ENCODE measurements around the gene PCNT. TPM values are rescaled to one million over a fixed set of nuclear protein-coding genes. Genes with fewer than 3 reads are reported as not detected.

The PCNT gene
- total RNA-seq, 1 donor from 2014 or later = 39.9 TPM

DNA sequence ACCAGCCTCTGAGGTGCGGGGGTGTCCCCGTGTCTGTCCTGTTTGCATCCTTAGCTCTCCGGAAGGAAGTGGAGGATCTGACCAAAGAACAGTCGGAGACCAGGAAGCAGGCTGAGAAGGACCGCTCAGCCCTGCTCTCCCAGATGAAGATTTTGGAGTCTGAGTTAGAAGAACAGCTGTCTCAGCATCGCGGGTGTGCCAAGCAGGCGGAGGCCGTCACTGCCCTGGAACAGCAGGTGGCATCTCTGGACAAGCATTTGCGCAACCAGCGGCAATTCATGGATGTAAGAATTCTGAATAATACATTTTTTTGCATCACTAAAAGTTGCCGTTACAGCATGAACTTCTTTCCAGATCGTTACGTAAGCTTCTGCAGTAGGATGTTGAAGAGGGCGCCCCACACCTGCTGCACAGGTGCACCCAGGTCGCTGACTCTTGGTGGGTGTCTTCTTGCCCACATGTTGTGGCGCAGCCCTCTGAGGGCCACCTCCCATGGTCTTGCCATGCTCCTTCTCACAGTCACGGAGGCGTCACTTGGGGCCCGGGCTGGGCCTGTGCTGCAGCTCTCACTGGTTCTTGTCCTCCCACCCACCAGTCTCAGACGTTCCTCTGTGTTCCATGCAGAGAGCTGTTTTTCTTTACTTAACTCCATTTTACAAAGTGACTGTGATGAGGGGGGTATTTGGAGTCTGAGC, 73.4 kb downstream of the PCNT start:
- Histone ChIP-seq H3K27ac (no peak overlapping the region), H3K27me3 (no peaks in the 10 kb centered on the region), H3K4me1 (peaks cover 0 to 5% of the 10 kb centered on the region in 2 donors), H3K36me3 (peaks cover 24 to 78% of the 10 kb centered on the region in 2 donors), H3K9me3 (no peaks in the 10 kb centered on the region), H3K4me3 (no peak overlapping the region)
- TF ChIP-seq, protein P1, sequence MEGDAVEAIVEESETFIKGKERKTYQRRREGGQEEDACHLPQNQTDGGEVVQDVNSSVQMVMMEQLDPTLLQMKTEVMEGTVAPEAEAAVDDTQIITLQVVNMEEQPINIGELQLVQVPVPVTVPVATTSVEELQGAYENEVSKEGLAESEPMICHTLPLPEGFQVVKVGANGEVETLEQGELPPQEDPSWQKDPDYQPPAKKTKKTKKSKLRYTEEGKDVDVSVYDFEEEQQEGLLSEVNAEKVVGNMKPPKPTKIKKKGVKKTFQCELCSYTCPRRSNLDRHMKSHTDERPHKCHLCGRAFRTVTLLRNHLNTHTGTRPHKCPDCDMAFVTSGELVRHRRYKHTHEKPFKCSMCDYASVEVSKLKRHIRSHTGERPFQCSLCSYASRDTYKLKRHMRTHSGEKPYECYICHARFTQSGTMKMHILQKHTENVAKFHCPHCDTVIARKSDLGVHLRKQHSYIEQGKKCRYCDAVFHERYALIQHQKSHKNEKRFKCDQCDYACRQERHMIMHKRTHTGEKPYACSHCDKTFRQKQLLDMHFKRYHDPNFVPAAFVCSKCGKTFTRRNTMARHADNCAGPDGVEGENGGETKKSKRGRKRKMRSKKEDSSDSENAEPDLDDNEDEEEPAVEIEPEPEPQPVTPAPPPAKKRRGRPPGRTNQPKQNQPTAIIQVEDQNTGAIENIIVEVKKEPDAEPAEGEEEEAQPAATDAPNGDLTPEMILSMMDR (IDR thresholded peaks at IDR 0.05) = no peak
- intact Hi-C loops (cut with DNase I) = no loop called here
- DNase-seq (ENCODE audit: low spot score in 2 of 2) = no peak

DNA sequence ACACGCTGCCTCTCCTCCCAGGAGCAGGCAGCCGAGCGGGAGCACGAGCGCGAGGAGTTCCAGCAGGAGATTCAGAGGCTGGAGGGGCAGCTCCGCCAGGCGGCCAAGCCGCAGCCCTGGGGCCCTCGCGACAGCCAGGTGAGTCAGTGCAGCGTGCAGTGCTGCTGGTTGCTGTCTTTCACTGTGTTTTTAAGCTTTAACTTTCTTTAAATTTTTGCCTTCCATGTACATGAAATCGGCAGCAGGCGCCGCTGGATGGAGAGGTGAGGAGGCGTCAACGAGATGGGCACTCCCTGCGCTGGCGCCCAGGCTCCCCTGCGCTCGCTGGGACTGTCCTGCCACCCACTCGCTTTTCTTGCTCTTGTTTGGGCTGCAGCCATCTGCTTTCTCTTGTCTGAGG, 74.0 kb downstream of the PCNT start:
- DNase-seq (ENCODE audit: low spot score in 2 of 2) = no peak
- no peak overlapping the region for H3K4me3 ChIP-seq
- intact Hi-C loops (cut with DNase I) = no loop called here
- H3K36me3 ChIP-seq = peaks cover 27 to 82% of the 10 kb centered on the region in 2 donors
- peaks cover 0 to 3% of the 10 kb centered on the region in 2 donors for H3K4me1 ChIP-seq
- no peak overlapping the region for H3K27ac ChIP-seq
- H3K9me3 ChIP-seq = no peaks in the 10 kb centered on the region
- TF ChIP-seq, protein P1 (IDR thresholded peaks at IDR 0.05) = no peak
- no peaks in the 10 kb centered on the region for H3K27me3 ChIP-seq

DNA sequence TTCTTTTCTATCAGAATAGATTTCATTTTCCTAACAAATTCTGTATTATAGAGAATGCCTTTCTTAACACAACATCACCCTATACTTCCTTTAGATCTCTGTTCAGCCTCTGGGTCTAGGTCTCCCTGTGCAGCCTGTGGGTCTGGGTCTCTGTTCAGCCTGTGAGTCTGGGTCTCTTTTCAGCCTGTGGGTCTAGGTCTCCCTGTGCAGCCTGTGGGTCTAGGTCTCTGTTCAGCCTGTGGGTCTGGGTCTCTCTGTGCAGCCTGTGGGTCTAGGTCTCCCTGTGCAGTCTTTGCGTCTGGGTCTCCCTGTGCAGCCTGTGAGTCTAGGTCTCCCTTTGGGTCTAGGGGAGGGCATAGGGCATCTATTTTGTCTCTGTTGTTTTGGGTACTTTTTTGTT, 75.2 kb downstream of the PCNT start:
- Histone ChIP-seq H3K4me1 (no peaks in the 10 kb centered on the region), H3K27ac (no peak overlapping the region), H3K4me3 (no peak overlapping the region), H3K27me3 (no peaks in the 10 kb centered on the region), H3K9me3 (no peaks in the 10 kb centered on the region), H3K36me3 (peaks cover 27 to 76% of the 10 kb centered on the region in 2 donors)
- TF ChIP-seq, protein P1 (IDR thresholded peaks at IDR 0.05) = no peak
- DNase-seq (ENCODE audit: low spot score in 2 of 2) = no peak
- intact Hi-C loops (cut with DNase I) = no loop called here

DNA sequence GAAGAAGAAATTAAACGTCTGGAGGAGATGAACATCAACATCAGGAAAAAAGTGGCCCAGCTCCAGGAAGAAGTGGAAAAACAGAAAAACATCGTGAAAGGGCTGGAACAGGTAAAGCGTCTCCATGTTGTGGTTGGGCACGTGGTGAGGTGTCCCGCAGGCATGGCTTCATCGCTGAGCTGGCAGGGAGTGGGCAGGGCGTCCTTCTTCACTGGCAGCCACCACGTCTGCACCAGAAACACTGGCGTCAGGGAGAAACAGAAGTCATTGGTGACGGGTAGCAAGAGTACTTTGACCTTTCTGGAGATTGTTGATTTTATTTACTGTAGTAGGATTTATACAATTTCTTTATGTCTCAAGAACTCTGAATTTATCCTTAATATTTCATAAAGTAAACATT, 75.7 kb downstream of the PCNT start:
- Histone ChIP-seq H3K4me1 (no peaks in the 10 kb centered on the region), H3K4me3 (no peak overlapping the region), H3K36me3 (peaks cover 27 to 79% of the 10 kb centered on the region in 2 donors), H3K27ac (no peak overlapping the region), H3K27me3 (no peaks in the 10 kb centered on the region), H3K9me3 (no peaks in the 10 kb centered on the region)
- TF ChIP-seq, protein P1 (IDR thresholded peaks at IDR 0.05) = no peak
- intact Hi-C loops (cut with DNase I) = no loop called here
- DNase-seq (ENCODE audit: low spot score in 2 of 2) = no peak

DNA sequence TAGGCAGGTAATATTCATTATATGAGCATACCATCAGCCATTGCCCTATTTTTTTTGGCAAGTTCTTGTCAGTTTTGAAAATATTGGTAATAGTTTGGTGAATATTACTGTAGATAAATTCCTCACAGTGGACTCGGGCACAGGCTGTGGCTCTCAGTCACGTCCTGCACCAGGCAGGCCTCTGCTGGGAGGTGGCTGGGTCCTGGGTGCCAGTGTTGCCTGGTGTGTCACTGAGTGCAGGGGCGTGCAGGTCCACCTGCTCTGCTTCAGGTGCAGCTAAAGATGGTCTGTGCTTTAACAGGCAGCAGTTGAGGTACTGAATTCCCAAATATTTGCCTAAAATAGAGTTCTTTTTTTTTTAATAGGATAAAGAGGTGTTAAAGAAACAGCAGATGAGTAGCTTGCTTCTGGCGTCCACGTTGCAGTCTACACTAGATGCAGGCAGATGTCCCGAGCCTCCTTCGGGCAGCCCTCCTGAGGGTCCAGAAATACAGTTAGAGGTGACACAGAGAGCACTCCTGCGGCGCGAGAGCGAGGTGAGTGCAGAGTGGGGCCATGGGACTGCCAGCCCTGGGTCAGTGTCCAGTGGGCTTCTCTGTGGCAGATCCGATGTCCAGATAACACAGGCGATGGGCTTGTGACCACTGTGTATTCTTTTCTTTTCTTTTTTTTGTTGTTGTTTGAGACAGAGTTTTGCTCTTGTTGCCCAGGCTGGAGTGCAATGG, 77.4 kb downstream of the PCNT start:
- no peaks in the 10 kb centered on the region for H3K9me3 ChIP-seq
- intact Hi-C loops (cut with DNase I) = no loop called here
- no peak for DNase-seq (ENCODE audit: low spot score in 2 of 2)
- TF ChIP-seq, protein P1 (IDR thresholded peaks at IDR 0.05) = no peak
- no peak overlapping the region for H3K27ac ChIP-seq
- H3K27me3 ChIP-seq = no peaks in the 10 kb centered on the region
- no peak overlapping the region for H3K4me3 ChIP-seq
- H3K4me1 ChIP-seq = no peaks in the 10 kb centered on the region
- H3K36me3 ChIP-seq = peaks cover 27 to 72% of the 10 kb centered on the region in 2 donors

All from ascending aorta (tissue), 2 donors.